HG02588 (cell line): ENCODE results near the gene RPL3.

ENCODE experiments used
- ATAC-seq: cut with Tn5 transposase; IDR thresholded peaks from one replicate; pipeline ENCODE4 v1.9.1; 2021; ENCODE audit warnings: mild to moderate bottlenecking, moderate library complexity; ENCODE audit not compliant: unreplicated experiment

Gene RPL3

GRCh38 chr22:39265143-39265886 lies 54.1 kb downstream of the RPL3 start:
- ATAC-seq: no peak

- ATAC-seq: no peak
These were observed 54.9 kb downstream of the RPL3 start for GRCh38 chr22:39264349-39265038.

- ATAC-seq: no peak
These were observed 55.6 kb downstream of the RPL3 start for GRCh38 chr22:39263626-39264348.
